Prostate gland (tissue), 2 donors: ENCODE data around the gene PEMT. TPM values are rescaled to one million over a fixed set of nuclear protein-coding genes. Genes with fewer than 3 reads are reported as not detected.

Experiments
- DNase-seq: peaks from one replicate; pipeline ENCODE4 v3.0.0-alpha.2; 2019; ENCODE audit warnings: low spot score
- H3K27ac ChIP-seq, 2 donors: fragments of 200-600 bp; sonication (generic); 2 replicates each; pipeline ENCODE4 v1.5.1; 2017 to 2019
- H3K27me3 ChIP-seq: fragments of 200-600 bp; sonication (generic); replicated peaks from 2 replicates; pipeline ENCODE4 v1.5.1; 2019; ENCODE audit not compliant: insufficient read depth
- H3K36me3 ChIP-seq, 2 donors: fragments of 200-600 bp; sonication (generic); 1 replicate in 1 of 2; 2 replicates in 1 of 2; pipeline versions ENCODE4 v1.5.1 to v1.8.1; 2017 to 2019
- H3K4me1 ChIP-seq: fragments of 200-600 bp; sonication (generic); replicated peaks from 2 replicates; pipeline ENCODE4 v1.5.1; 2019
- H3K4me3 ChIP-seq, 2 donors: fragments of 200-600 bp; sonication (generic); 2 replicates each; pipeline ENCODE4 v1.5.1; 2017 to 2019
- H3K9me3 ChIP-seq: fragments of 200-600 bp; sonication (generic); 2 replicates; pipeline ENCODE4 v1.5.1; 2017
- POLR2A ChIP-seq: fragments of 450-650 bp; IDR thresholded peaks from one replicate; pipeline ENCODE4 v1.6.1; 2016; ENCODE audit warnings: antibody characterized with exemption, mild to moderate bottlenecking
- POLR2AphosphoS5 ChIP-seq: sonication (generic); formaldehyde crosslinking; IDR thresholded peaks from one replicate; pipeline ENCODE4 v1.6.1; 2017; ENCODE audit warnings: antibody characterized with exemption
- WGBS: methylation state at CpG from one replicate; pipeline ENCODE4 v1.1.5; 2018; 5-methylcytosine and 5-hydroxymethylcytosine counted together
- intact Hi-C: fragments of 100-400 bp; cut with DNase I; formaldehyde crosslinking; loops from one replicate; pipeline ENCODE4 v1.14.2; 2022
- total RNA-seq, 2 donors: library from RNA; depleted of rRNA; stranded (reverse); fragments of >200 nt; gene quantifications; one replicate each; pipeline ENCODE4 v1.1.0, GENCODE V29; 2016
- TF ChIP-seq, protein P1 (sequence below), 4 experiments: fragments of 200-600 bp in 2 of 4; fragments of 450-650 bp in 2 of 4; sonication (generic) in 2 of 4; IDR thresholded peaks; 1 replicate in 3 of 4; 2 replicates in 1 of 4; pipeline ENCODE4 v1.5.1; 2016 to 2019; ENCODE audit warnings: antibody characterized with exemption in 4 of 4, mild to moderate bottlenecking in 2 of 4, moderate library complexity in 2 of 4

Gene PEMT
- total RNA-seq, 2 donors from 2014 or later = 67.0 to 145 TPM

GRCh38 chr17:17538417-17539391 lies 52.8 kb downstream of the PEMT start:
- Histone ChIP-seq H3K4me1 (peaks cover 29% of the 10 kb centered on the region), H3K27ac (peak overlapping the region; percentile 76 to 86)

DNA sequence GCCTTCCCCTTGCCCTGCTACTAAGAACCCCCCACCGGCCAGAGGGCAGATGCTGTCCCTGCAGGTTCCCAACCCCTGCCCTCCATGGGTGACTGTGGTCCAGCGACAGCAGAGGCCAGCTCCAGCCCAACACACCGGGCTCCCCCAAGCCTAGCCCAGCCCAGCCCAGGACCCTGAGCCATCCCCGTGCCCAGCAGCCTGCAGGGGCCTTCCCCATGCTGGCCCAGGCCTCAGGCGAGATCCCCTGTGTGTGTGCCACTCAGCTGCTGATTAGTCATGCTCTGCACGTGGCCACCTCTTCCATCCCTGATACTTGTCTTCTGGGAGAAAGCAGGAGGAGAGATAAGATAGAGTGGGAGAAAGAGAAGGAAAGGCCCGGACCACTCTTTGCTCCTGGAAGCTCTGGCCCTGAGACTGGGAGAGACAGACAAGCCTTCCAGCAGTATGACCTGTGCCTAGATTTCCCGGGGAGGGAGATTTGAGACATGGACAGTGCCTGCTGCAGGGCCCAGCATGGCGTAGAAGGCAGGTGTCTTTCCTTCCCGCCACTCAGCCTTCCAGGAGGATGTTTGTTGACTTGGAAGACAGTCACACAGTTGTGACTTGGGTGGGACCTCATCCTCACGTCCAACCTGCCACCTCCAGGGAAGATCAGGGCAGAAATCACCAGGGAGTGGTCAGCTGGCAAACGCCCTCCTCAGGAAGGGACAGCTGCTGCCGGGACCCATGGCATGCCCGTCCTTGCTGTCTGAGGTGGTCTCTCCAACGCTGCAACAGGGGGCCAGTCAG lies 54.0 kb downstream of the PEMT start:
- H3K27ac ChIP-seq = peak overlapping the region; percentile 76 to 86
- H3K4me3 ChIP-seq = no peak overlapping the region
- WGBS = 83% methylated on average over 12 of the region's 15 CpGs
- no peak for TF ChIP-seq POLR2A
- DNase-seq = no peak
- H3K9me3 ChIP-seq = no peaks in the 10 kb centered on the region
- no peaks in the 10 kb centered on the region for H3K36me3 ChIP-seq
- intact Hi-C loops = no loop called here
- no peaks in the 10 kb centered on the region for H3K27me3 ChIP-seq
- H3K4me1 ChIP-seq = peaks cover 29% of the 10 kb centered on the region

More at GRCh38 chr17:17538417-17539391, 52.8 kb downstream of the PEMT start:
- Histone ChIP-seq H3K4me3 (no peak overlapping the region), H3K36me3 (no peaks in the 10 kb centered on the region), H3K9me3 (no peaks in the 10 kb centered on the region), H3K27me3 (no peaks in the 10 kb centered on the region)
- intact Hi-C loops = no loop called here
- 33% methylated on average over 10 of the region's 10 CpGs for WGBS
- TF ChIP-seq POLR2AphosphoS5 = peak; percentile 98
- no peak for TF ChIP-seq POLR2A
- TF ChIP-seq, protein P1, sequence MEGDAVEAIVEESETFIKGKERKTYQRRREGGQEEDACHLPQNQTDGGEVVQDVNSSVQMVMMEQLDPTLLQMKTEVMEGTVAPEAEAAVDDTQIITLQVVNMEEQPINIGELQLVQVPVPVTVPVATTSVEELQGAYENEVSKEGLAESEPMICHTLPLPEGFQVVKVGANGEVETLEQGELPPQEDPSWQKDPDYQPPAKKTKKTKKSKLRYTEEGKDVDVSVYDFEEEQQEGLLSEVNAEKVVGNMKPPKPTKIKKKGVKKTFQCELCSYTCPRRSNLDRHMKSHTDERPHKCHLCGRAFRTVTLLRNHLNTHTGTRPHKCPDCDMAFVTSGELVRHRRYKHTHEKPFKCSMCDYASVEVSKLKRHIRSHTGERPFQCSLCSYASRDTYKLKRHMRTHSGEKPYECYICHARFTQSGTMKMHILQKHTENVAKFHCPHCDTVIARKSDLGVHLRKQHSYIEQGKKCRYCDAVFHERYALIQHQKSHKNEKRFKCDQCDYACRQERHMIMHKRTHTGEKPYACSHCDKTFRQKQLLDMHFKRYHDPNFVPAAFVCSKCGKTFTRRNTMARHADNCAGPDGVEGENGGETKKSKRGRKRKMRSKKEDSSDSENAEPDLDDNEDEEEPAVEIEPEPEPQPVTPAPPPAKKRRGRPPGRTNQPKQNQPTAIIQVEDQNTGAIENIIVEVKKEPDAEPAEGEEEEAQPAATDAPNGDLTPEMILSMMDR (IDR thresholded peaks at IDR 0.05) = peak in 1 of 4 experiments; percentile 12
- peak; percentile 91 for DNase-seq

DNA sequence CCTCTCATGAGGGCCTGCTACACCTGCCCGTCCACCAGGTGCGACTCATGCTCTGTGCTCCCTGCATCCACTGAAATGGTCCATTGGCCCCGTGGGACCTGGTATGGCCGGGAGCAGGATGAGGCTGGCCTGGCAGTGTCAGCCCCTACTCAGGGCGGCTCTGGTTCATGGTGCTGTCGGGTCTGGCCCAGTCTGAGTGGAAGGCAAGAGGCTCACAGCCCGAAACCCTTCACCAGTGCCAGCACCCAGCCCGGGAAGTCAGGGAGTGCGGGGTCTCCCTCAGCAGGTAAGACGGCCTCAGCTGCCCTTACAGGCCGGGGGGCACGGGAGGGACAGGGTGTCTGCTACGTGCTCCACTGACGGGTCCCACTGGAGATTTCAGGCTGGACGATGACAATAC lies 54.8 kb downstream of the PEMT start:
- DNase-seq = no peak
- H3K27me3 ChIP-seq = no peaks in the 10 kb centered on the region
- H3K36me3 ChIP-seq = no peaks in the 10 kb centered on the region
- H3K4me3 ChIP-seq = no peak overlapping the region
- H3K9me3 ChIP-seq = no peaks in the 10 kb centered on the region
- 96% methylated on average over 15 of the region's 15 CpGs for WGBS
- peak overlapping the region; percentile 60 to 86 for H3K27ac ChIP-seq
- intact Hi-C loops = no loop called here
- TF ChIP-seq, protein P1 (IDR thresholded peaks at IDR 0.05) = no peak
- TF ChIP-seq POLR2AphosphoS5 (no peak), POLR2A (no peak)
- peaks cover 29% of the 10 kb centered on the region for H3K4me1 ChIP-seq

GRCh38 chr17:17535957-17536356 lies 55.6 kb downstream of the PEMT start:
- intact Hi-C loops = no loop called here
- Histone ChIP-seq H3K4me3 (no peak overlapping the region), H3K36me3 (no peaks in the 10 kb centered on the region), H3K4me1 (peaks cover 28% of the 10 kb centered on the region), H3K27ac (peak overlapping the region; percentile 60 to 86), H3K27me3 (no peaks in the 10 kb centered on the region), H3K9me3 (no peaks in the 10 kb centered on the region)
- TF ChIP-seq, protein P1 (IDR thresholded peaks at IDR 0.05) = no peak
- peak; percentile 79 for TF ChIP-seq POLR2AphosphoS5
- DNase-seq = peak; percentile 78
- 25% methylated on average over 7 of the region's 7 CpGs for WGBS

- Histone ChIP-seq H3K27ac (peak overlapping the region in 1 of 2 donors; percentile 65), H3K4me3 (no peak overlapping the region), H3K36me3 (no peaks in the 10 kb centered on the region), H3K9me3 (no peaks in the 10 kb centered on the region), H3K4me1 (peaks cover 11% of the 10 kb centered on the region), H3K27me3 (no peaks in the 10 kb centered on the region)
- intact Hi-C loops = no loop called here
- DNase-seq = peak; percentile 75
- TF ChIP-seq POLR2AphosphoS5 (peak; percentile 89), POLR2A (no peak)
- TF ChIP-seq, protein P1 (IDR thresholded peaks at IDR 0.05) = no peak
- WGBS = 44% methylated on average over 3 of the region's 3 CpGs
These were observed 57.5 kb downstream of the PEMT start for GRCh38 chr17:17533901-17534441.
